Smooth muscle cell of the brain vasculature (primary cell): ENCODE results near the gene PHRF1.

Experiments
- DNase-seq: peaks from one replicate; pipeline ENCODE4 v3.0.0-alpha.2; 2012; ENCODE audit warnings: low read depth, low spot score

PHRF1 gene

DNA sequence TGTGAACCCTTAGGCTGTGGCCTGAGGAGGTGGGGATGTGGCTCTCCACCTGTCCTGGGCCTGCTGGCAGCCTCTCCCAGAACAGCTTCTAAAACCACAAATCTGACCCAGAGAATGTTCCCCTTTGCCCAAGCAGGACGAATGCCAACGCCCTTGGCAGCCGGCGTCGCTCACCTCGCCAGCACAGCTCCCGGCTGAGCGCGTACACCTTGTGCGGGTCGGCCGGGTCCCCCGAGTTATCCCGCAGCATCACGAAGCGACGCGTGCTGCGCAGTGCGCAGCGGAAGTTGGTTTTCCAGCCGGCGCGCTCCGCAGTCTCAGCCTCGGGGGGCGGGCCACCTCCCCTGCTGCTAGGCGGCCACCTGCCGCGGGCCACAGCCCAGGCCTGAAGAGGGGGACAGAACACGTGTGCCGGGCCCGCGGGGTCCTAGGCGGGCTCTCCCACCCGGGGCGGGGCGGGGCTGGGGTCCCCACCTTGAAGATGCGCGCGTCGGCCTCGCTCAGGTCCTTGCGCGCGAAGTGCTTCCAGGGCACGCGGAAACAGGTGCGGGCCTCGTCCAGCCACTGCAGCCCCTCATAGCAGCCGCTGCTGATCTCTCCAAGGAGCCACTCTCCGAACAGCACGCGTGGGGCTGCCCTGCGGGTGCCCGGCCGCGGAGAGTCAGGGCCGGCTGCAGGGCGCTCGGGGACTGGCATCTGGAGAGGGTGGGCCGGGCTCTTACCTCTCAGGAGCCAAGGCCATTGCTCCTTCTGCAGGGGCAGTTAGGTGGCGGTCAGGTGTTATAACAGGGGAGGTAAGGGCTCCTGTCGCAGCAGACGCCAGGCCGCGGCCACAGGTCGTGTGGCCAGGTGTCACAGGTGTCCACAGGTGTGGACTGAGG lies 38.6 kb downstream of the PHRF1 start:
- no peak for DNase-seq

DNA sequence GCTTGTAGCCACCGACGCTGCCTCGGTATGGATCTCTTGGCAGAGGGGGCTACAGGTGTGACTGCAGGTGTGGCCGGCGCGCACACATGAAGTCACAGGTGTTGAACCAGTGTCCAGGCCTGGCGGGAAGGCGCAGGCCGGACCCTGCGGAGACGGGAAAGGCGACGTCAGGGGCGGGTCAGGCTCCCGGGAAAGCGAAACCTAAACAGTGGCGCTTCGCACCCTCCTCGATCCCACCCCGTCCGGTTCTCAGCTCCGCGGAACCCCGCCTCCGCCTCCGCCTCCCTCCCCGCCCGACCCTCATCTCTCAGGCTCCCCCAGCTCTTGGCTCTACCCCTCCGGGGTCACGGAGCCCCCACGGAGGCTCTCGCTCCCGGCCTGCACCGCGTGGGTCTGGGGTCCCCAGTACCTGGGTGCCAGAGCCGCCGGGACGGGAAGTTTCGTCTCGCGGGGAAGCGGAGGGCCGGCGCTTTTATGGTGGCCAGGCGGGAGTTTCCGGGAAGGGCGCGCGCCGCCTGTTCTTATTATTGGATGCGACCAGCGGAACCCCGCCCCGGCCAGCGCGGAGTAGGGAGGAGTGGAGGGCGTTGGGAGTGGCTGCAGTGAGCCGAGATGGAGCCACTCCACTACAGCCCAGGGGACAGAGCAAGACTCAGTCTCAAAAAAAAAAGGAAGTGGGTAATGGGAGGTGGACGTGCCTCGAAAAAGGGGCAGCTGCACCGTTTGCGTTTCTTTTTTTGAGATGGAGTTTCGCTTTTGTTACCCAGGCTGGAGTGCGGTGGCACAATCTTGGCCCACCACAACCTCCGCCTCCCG lies 39.4 kb downstream of the PHRF1 start, which contains the start of gene IRF7:
Gene IRF7 (minus strand): TSS at position 447 of the 816 bp plus-strand sequence. CDS start 586 bp downstream, outside the sequence.
- peak; percentile 77 for DNase-seq

DNA sequence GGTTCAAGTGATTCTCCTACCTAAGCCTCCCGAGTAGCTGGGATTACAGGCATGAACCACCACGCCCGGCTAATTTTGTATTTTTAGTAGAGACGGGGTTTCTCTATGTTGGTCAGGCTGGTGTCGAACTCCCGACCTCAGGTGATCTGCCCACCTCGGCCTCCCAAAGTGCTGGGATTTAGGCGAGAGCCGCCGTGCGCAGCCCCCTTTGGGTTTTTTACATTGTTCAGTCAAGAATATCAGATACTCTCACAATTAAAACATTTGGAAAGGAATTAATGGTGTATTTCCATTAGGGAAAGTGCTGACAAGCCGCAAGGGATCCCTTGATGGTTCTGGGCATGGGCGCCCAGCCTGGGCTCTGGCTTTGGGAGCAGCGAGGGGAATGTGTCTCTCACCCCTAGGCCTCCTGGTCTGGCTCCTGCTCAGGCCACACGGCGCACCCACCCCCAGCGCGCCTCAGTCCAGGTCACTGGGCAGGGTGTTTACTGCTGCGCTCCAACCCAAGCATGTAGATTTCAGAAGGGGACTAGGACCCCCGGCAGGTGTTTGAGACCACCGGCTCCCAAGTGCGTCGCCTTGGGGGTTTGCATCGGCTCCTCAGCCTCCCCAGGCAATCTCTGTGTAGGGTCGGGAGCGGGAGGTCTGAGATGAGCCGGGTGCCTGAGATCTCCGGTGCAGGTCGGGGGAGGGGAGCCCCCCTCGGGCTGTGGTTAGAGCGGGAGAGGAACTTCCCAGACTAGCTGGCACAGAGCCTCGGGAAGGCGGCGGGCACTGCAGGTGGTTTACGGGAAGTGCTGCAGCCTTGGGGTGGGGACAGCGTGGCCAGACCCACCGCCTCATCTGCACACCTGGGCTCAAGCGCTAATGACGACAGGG lies 40.3 kb downstream of the PHRF1 start:
- DNase-seq, result no peak

DNA sequence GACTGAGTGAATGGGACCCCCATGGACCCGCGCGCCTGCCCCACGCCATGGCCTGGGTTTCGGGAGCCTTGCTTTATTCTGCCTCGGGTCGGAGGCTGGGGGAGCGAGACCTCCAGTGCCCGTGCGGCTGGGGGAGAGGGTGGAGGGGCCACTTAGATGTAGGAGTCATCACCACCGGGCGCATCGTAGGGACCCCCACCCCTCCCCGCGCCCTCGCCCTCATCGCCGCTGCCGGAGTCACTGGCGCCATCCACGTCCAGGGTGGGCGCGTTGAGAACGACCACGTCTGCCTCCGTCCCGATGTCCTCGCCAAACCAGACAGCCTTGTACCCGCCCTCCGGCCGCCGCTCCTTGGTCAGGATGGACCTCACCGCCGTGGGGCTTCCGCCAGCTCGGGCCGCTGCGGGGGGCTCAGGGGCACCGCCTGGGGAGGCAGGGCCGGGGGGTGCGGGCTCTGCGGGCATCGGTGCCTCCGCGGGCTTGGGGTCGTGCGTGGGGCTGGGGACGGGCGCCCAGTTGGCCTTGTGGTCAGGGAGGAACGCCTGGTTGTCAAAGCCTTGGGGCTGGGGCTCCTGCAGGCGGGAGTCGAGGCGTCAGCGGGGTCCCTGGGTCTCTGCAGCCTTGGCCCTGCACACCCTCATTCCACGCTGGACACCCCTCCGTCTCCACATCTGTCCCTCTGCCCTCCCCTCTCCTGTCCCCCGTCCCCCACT lies 41.1 kb downstream of the PHRF1 start:
- no peak for DNase-seq

DNA sequence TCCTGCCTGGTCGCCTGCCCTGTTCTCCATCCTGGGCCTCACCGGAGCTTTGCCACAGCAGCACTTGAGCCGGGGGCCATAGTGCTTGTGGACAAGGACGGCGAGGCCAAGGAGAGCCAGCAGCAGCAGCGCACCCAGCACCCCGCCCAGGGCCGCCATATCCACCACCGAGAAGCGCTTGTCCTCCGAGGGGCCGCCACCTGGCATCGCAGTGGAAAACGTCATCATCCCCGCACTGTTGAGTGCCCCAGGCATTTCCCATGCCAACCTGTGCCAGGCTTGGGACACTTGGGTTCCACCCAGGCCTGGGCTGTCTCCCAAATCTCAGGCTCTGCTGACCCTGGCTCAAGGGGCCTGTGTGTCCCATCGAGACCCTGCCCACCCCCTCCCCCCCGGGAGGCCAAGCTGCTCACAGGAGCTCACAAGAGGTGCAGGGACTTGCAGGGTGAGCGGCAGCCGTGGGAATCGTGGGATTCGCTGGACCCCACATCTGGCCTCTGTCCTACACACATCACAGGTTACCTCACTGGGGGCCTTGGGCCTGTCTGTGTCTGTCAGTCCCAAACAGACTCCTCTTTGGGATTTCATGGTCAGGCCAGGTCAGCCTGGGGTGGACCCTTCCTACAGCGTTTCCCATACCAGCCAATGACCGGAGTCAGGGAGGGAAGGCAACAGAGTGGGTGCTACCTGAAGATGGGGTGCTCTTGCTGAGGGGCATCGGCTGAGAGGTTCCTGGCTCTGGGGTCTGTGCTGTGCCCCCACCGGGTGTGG lies 41.8 kb downstream of the PHRF1 start:
- DNase-seq, result no peak

DNA sequence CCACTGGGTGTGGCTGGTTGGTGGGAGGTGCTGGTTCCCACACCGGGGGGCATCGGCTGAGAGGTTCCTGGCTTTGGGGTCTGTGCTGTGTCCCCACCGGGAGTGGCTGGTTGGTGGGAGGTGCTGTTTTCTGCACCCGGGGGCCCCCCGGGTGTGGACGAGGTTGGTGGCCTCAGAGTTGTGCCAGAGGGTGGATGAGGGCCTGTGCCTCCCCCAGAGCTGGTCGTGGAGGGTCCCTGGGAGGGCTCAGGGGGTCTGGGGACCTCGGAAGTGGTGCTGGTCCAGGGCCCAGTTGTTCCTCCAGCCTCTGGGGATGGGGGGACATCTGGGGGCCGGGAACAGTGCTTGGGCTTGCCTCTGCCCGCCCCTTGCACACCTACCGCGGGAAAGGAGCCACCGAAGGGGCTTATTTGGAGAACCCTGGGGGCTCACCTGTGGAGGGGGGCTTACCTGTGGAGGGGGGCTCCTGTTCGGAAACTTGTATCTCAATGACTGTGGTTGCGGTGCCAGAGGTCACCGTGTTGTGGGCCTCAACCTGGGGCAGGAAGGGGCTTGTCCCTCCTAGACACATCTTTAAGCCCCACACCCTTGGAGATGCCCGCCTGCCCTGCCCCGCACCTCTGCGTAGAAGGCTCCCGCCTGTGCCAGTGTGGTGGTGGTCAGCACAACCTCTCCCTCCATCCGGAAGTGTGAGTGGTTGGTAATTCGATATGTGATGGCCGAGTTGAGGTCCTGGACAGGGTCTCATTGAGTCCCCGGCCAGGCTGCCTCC lies 42.8 kb downstream of the PHRF1 start:
- DNase-seq, result no peak

DNA sequence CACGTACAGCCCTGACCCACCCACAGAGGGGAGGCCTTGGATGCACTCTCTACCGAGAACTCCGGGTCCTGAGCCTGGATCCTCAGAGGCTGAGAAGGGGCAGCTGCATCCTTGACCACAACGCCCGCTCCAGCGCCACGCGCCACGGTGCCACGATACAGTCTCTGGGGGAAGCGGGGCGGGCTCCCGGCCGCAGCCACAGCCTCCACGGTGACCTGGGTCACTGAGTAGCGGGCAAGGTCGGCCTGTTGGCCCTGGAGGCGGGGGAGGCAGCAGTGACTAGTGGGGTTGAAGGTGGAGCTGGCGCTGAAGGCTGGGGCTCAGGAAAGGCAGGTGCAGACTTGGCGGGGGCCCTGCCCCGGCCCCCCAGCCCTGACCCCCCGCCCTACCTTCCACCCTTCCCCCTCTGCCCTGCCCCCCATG lies 43.4 kb downstream of the PHRF1 start:
- DNase-seq, result no peak

DNA sequence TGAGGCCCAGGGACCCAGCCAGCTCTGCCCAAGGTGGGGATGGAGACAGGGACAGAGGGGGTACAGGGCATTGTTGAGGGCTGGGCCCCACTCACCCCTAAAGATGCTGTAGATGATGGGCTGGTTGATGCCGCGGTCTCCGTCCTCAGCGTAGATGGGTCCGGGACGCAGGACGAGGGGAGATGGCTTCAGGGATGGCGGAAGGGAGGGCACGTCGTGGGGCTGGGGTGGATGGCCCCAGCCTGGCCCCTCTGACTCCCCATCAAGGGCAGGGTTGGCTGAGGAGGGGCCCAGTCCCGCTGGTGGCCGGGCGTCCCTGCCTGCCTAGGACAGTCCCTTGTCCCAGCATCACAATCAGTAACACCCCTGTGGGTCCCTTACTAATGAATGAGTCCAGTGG lies 43.9 kb downstream of the PHRF1 start:
- DNase-seq, result no peak

DNA sequence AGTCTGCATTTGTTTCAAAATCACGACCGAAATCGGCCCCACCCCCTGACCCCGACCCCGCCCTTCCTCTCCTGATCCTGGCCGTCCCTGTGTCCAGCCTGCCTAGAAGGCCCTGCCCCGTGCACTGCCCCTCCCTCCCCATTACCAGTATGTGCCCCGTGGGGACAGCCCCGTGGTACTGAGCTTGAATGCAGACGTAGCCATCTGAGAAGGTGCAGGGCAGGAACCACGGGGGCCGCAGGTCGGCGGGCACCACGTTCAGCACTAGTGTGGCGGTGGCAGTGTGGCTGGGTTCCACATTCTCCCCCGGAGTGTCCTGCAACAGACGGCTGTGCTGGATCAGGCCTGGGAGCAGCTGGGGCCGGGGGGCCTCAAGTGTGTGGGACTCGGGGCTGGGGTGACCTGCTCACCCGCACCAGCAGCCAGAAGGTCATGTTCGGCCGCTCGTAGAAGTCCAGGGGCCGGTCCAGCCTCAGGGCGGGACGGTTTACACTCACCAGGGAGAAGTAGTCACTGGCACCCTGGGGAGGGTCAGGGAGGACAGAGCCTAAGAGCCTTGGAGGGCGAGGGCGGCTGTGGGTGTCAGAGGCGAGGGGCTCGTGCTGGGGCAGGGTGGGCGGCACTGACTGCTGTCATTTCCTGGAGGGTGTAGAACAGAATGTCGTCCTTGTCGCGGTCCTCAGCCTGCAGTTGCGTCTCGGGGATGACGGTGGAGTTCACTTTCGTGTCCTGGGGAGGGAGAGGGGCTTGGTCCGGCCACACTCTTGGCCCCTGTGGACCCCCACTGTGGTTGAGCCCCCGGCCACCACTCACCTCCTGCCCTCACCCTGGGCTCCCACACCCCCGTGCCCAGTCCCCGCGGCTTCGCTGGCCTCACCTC lies 44.9 kb downstream of the PHRF1 start:
- no peak for DNase-seq

DNA sequence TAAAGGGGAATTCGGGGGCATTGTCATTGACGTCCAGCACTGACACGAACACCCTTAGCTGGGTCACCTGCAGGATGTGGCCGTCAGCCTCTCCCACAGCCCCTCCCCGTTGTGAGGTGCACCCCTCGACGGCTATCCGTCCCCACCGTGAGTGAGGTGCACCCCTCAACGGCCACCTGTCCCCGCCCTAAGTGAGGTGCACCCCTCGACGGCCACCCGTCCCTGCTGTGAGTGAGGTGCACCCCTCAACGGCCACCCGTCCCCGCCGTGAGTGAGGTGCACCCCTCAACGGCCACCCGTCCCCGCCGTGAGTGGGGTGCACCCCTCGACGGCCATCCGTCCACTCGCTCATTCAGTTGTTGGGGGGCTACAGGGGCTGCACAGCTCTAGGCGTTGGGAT lies 45.6 kb downstream of the PHRF1 start:
- no peak for DNase-seq

DNA sequence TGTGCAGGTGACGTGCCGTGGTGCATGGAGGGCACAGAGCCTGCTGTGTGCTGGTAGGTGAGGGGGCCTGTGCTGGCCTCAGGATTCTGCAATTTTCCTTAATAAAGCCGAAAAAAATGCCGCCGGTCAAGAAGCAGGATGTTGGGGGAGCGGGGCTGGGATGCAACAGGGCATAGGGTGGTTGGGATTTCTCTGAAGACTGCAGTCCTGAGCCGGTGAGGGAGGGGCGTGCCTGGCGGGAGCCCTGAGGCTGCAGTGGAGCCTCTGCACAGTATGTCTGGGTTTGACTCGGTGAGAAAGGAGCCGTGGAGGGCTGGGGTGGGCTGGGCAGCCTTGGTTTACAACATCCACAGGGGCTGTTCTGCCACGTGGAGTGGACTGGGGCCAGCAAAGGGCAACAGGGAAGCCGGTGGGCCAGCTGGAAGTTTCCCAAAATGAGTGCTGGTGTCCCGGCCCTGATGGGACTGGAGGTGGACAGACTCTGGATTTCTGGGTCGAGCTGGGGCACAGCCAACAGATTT lies 47.1 kb downstream of the PHRF1 start:
- DNase-seq, result no peak

DNA sequence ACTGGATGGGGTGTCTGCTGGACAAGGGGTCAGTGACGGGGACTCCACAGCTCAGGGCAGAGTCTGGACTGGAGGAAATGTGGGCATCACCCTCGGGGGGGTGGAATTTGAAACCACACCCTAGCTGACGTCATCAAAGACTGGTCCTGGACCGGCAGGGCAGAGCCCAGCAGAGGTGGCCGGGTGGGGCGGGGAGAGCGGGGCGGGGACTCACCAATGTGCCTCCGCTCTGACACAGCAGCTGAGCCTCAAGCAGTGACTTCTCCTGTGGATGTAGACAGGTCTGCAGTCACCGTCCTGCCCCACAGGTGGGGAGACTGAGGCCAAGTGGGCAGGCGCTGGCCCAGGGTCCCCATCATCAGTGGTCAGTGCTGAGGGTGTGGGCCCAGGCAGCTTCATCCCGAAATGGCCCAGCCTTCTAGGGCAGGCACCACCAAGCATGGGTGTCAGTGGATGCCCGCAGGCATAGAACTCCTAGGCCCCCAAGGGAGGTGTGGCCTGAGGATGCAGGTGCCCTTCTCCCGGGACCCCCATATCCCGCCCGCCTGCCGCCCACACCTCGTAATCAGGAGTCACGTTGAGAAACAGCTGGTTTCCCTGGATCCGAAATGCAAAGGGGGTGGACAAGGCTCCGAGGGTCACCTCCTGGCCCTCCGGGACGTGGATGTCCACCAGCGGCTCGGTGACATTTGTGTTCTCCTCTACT lies 47.9 kb downstream of the PHRF1 start:
- DNase-seq, result no peak

DNA sequence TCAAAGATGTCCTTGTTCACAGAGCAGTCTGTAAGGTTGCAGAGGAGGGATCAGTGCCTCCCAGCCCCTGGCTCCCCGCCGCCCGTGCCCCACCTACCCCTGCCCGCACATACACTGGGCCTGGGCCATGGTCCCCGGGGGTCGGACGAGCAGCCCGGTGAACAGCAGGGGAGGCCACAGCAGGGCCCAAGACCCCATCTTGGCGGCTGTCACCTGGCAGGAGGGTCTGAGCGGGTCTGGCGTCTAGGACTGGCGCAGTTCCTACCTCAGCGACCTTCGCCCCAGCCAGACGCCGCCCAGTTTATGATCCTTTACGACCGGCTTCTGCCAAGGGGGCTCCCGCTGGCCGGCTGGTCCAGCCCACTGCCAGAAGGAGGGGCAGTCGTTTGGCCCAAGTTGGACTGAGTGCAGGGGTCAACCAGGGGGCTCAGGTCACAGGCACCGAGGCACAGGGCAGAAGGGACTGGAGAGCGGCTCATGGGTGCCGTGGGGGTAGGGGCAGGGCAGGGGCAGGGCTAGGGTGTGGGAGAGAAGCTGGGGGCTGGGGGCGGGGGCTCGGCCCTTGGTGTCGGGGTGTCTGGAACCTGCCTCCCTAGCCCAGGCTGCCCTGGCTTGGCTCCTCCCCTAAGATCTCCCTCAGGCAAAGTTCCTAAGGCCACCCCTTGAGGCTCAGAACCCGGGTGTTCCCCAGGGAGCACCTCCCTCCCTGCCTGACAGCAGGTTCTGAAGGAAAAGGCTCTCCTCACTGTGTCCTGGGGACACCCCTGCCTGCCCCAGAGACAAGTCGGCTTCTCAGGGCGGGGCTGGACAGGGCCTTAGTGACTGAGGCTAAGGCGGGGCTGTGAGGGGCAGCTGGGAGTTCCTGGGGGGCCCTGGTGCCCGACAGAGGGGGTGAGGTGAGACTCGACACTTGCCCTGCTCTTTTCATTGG lies 48.7 kb downstream of the PHRF1 start, which contains the start of gene CDHR5:
Gene CDHR5 (minus strand): TSS at position 251 of the 931 bp plus-strand sequence. CDS start 53 bp downstream, at position 198.
- DNase-seq, result no peak

DNA sequence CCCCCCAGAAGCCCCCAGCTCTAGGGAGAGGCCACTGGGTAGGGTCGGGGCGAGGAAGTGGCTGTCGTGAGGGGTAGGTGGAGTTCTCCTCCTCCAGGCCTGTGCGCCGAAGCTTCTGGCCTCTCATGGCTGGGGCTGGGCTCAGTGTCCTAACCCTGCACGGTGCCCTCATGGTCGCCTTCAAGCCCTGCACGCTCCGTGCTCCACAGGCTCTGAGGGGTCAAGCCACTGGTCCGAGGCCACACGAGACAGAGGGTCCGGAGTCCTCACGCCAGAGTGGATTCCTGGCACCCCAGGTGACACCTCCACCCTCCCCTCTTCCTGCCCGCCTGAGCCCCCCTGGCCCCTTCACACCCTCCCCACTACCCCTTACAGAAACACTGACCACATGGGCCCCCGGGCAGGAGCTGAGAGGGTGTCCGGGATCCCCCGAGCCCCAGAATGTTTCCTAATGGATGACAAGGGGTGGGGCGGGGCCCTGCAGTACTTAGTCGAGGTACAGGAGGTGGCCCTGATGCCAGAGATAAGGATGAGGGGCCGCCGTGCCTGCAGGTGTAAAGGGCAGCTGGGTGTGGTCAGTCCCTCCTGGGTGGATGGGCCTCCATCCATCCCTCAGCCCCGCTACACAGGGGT lies 49.5 kb downstream of the PHRF1 start:
- no peak for DNase-seq

DNA sequence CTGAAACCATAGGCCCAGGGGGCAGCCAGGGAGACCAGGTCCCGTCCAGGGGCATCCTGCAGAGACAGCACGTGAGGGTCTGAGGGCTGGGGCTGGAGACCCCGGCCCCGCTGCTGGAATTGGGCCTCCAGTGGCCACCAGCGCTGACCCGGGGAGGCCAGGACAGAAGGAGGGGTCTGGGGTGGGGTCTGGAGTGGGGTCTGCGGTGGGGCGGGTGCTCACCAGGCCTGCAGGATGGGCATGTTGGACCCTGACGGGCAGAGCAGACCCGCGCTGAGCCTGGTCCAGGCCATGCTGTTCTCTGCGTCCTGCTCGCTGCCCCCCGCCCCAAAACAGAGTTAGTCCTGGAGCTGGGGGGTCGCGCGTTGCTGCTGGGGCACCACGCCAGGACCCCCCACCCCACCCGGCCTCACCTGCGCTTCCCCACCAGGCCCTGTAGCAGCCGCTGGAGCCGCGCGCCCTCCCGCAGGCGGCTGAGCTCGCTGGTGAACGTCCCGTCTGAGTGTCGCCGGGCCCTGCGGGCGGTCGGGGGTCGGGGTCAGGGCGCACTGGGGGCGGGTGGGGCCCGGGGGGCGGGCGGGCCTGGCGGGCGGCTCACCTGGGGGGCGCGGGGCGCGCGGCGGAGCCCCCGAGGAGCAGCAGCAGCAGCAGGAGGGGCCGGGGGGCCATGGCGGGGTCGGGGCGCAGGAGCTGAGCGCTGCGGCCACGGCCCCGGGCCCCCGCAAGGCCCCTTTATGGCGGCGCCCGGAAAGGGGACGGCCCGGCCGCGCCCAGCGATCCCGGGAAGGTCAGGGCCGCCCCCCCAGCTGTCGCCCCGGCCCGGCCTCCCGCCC lies 50.4 kb downstream of the PHRF1 start, which contains the start of gene SCT:
Gene SCT (minus strand): TSS at position 707 of the 833 bp plus-strand sequence. CDS start 38 bp downstream, at position 669.
- no peak for DNase-seq
